Mesothelial cell of epicardium (in vitro differentiated cells): ENCODE results near the gene TNS1. TPM values are rescaled to one million over a fixed set of nuclear protein-coding genes. Genes with fewer than 3 reads are reported as not detected.

Experiments
- DNase-seq, 2 experiments: peaks; one replicate each; pipeline ENCODE4 v3.0.0; 2021; ENCODE audit warnings: low spot score in 2 of 2; ENCODE audit not compliant: unreplicated experiment in 2 of 2
- H3K27ac Mint-ChIP-seq: 2 replicates; pipeline ENCODE4 v1.8.0; 2021; ENCODE audit warnings: mixed read lengths
- H3K27me3 Mint-ChIP-seq: 2 replicates; pipeline ENCODE4 v1.8.0; 2021; ENCODE audit warnings: low read depth, mixed read lengths
- H3K36me3 Mint-ChIP-seq: 2 replicates; pipeline ENCODE4 v1.8.0; 2021; ENCODE audit warnings: mixed read lengths
- H3K4me1 Mint-ChIP-seq: 2 replicates; pipeline ENCODE4 v1.8.0; 2021; ENCODE audit warnings: mixed read lengths
- H3K4me3 Mint-ChIP-seq: 2 replicates; pipeline ENCODE4 v1.8.0; 2021; ENCODE audit warnings: mild to moderate bottlenecking, moderate library complexity, mixed read lengths
- H3K9me3 Mint-ChIP-seq: 2 replicates; pipeline ENCODE4 v1.8.0; 2021; ENCODE audit warnings: mixed read lengths
- total RNA-seq: library from RNA; stranded (reverse); gene quantifications from 3 replicates; pipeline ENCODE4 v1.2.1, GENCODE V29; 2021
- TF ChIP-seq, protein P1 (sequence below): fragments of 200-600 bp; sonication (generic); IDR thresholded peaks from one replicate; pipeline ENCODE4 v1.5.0; 2021; ENCODE audit warnings: antibody characterized with exemption; ENCODE audit not compliant: unreplicated experiment

Gene TNS1
- total RNA-seq, 1 donor from 2014 or later: 130 TPM

DNA sequence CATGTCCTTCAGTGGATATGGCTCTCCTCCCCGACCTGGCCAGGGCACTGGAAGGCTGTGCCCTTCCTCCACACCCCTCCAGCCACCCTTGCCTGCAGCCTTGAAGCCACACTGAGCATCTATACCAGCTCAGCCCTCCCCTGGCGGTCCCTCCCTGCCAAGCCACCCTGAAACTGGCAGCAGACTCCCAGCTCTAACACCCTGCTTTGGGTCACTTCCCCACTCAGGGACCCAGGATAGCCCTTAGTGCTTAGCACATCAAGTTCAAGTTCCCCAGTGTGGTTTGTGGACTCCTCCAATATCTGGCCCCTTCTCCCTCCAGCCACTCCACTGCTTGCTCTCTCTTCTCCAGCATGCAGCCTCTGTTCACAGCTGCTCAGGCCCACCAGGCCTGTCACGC is 89.4 kb downstream of the TNS1 start:
- peaks cover 41% of the 10 kb centered on the region for H3K4me1 Mint-ChIP-seq
- DNase-seq: no peak
- H3K9me3 Mint-ChIP-seq: no peaks in the 10 kb centered on the region
- H3K27me3 Mint-ChIP-seq: no peaks in the 10 kb centered on the region
- H3K27ac Mint-ChIP-seq: peak overlapping the region; percentile 25
- H3K36me3 Mint-ChIP-seq: peaks cover 6% of the 10 kb centered on the region
- H3K4me3 Mint-ChIP-seq: no peak overlapping the region
- TF ChIP-seq, protein P1, sequence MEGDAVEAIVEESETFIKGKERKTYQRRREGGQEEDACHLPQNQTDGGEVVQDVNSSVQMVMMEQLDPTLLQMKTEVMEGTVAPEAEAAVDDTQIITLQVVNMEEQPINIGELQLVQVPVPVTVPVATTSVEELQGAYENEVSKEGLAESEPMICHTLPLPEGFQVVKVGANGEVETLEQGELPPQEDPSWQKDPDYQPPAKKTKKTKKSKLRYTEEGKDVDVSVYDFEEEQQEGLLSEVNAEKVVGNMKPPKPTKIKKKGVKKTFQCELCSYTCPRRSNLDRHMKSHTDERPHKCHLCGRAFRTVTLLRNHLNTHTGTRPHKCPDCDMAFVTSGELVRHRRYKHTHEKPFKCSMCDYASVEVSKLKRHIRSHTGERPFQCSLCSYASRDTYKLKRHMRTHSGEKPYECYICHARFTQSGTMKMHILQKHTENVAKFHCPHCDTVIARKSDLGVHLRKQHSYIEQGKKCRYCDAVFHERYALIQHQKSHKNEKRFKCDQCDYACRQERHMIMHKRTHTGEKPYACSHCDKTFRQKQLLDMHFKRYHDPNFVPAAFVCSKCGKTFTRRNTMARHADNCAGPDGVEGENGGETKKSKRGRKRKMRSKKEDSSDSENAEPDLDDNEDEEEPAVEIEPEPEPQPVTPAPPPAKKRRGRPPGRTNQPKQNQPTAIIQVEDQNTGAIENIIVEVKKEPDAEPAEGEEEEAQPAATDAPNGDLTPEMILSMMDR: no peak

DNA sequence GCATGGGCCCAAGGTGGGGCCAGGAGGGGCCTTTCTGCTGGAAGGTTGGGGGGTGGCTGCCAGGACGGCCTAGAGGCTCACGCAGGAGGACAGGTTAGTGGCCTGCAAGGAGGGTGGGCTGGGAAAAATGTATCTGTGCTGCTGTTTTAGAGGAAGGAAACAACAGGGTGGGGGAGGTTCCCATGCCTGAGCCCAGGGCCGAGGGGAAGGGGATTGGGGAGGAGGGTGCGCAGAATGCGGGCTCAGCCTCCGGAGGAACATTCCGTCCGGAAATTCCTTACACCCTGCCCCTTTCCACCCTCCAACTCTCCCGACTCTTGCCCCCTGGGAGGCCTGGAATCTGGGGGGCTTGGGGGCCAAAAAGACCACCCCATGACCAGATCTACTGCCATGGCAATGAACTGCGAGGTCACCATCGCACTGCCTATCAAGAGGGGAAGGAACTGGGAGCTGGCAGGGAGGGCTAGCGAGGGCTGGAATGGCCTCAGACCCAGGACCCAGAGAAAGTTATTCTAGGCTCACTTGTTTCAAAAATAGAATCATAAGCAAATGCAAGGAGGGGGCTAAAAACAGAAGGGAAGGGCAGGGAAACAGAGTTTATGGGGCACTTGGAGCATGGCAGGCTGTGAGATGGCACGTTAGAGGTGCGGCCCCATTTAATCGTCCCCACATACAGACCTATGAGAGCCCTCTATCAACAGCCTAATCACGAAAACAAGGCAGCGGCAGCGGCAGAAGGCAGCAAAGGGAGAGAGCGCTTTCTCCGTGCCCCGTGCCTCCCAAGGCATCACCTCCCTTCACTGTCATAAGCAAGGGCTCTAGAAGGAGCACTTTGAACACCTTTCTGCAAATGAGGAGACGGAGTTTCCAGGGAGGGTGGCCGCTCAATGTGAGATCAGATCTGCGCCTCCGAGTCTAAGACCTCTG is 90.4 kb downstream of the TNS1 start:
- DNase-seq: no peak
- TF ChIP-seq, protein P1: no peak
- H3K4me3 Mint-ChIP-seq: no peak overlapping the region
- H3K4me1 Mint-ChIP-seq: peaks cover 36% of the 10 kb centered on the region
- H3K27me3 Mint-ChIP-seq: no peaks in the 10 kb centered on the region
- no peaks in the 10 kb centered on the region for H3K9me3 Mint-ChIP-seq
- peak overlapping the region; percentile 73 for H3K27ac Mint-ChIP-seq
- peaks cover 6% of the 10 kb centered on the region for H3K36me3 Mint-ChIP-seq

- Mint-ChIP-seq H3K27ac (peak overlapping the region; percentile 73), H3K36me3 (peaks cover 4% of the 10 kb centered on the region), H3K27me3 (no peaks in the 10 kb centered on the region), H3K4me1 (peaks cover 34% of the 10 kb centered on the region), H3K4me3 (no peak overlapping the region), H3K9me3 (no peaks in the 10 kb centered on the region)
- no peak for DNase-seq
- TF ChIP-seq, protein P1: no peak
Observed at GRCh38 chr2:217911283-217912097, 91.3 kb downstream of the TNS1 start.

GRCh38 chr2:217910875-217911212 is 92.0 kb downstream of the TNS1 start:
- Mint-ChIP-seq H3K4me1 (peaks cover 34% of the 10 kb centered on the region), H3K4me3 (no peak overlapping the region), H3K9me3 (no peaks in the 10 kb centered on the region), H3K27me3 (no peaks in the 10 kb centered on the region), H3K36me3 (peaks cover 4% of the 10 kb centered on the region), H3K27ac (no peak overlapping the region)
- TF ChIP-seq, protein P1: no peak
- DNase-seq: no peak

DNA sequence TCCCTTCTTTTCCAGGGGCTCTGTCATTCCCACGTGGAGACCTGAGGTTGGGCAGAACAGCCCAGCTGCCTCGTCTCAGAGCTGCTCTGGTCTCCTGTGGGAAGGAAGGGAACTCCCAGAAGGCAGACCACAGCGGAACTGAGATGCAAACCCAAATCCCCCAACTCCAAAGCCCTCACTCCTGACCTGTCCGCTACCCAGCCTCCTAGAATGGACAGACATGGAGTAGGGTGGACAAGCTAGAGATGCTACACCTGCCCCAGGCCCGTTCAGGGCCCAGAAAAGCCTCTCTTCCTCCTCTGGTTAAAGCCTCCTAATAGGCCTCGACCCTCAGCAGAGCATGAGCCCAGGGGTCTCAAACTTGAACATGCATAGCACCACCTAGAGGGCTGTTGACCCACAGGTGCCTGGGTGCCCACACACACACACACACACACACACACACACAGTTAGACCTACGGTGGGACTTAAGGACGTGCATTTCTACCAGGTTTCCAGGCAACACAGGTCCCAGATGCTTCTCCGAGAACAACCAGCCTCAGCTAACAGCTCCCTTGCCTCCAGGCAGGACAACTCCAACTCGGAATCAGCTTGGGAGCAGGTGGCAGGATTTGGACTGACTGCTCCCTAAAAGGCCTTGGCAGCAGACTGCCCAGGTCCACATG is 93.5 kb downstream of the TNS1 start:
- H3K27me3 Mint-ChIP-seq: no peaks in the 10 kb centered on the region
- H3K4me1 Mint-ChIP-seq: peaks cover 38% of the 10 kb centered on the region
- no peaks in the 10 kb centered on the region for H3K36me3 Mint-ChIP-seq
- TF ChIP-seq, protein P1: no peak
- H3K27ac Mint-ChIP-seq: no peak overlapping the region
- DNase-seq: no peak
- no peaks in the 10 kb centered on the region for H3K9me3 Mint-ChIP-seq
- no peak overlapping the region for H3K4me3 Mint-ChIP-seq
